ENCODE data around the gene CDC42SE2.

GRCh38 chr5:131222731-131223130 lies 41.1 kb upstream of the CDC42SE2 start:
- no peak for TF ChIP-seq POLR2A (IDR thresholded peaks at IDR 0.05; ENCODE audit: low read depth, low read length)
- TF ChIP-seq POLR2AphosphoS5 (IDR thresholded peaks at IDR 0.05; ENCODE audit: low read depth, low read length), result no peak
- no peak for TF ChIP-seq TAF1 (IDR thresholded peaks at IDR 0.05; ENCODE audit: low read depth, low read length)
